GM23338 (cell line): Measurements from ENCODE around the gene ZNF775.

Experiments used
- CREB1 ChIP-seq: fragments of 250-450 bp; sonication (Bioruptor Pico); IDR thresholded peaks from 2 replicates; pipeline ENCODE4 v1.5.0; 2020; ENCODE audit warnings: low read depth, mild to moderate bottlenecking, moderate library complexity
- EZH2 ChIP-seq: fragments of 200-600 bp; sonication (generic); IDR thresholded peaks from one replicate; pipeline ENCODE4 v1.8.0; 2017; ENCODE audit warnings: antibody characterized with exemption, mild to moderate bottlenecking, low read depth; ENCODE audit not compliant: unreplicated experiment
- EZH2phosphoT487 ChIP-seq: fragments of 200-600 bp; sonication (generic); IDR thresholded peaks from one replicate; pipeline ENCODE4 v1.8.1; 2018; ENCODE audit warnings: antibody characterized with exemption; ENCODE audit not compliant: unreplicated experiment
- JUNB ChIP-seq: IDR thresholded peaks from one replicate; pipeline ENCODE4 v1.6.1; 2016; ENCODE audit warnings: antibody characterized with exemption; ENCODE audit not compliant: unreplicated experiment
- POLR2AphosphoS5 ChIP-seq: IDR thresholded peaks from 2 replicates; pipeline ENCODE4 v1.6.1; 2016; ENCODE audit warnings: antibody characterized with exemption, low read depth
- ZNF114 ChIP-seq: fragments of 250-450 bp; sonication (Bioruptor Pico); IDR thresholded peaks from 2 replicates; pipeline ENCODE4 v1.5.0; 2020; ENCODE audit warnings: mild to moderate bottlenecking, moderate library complexity
- ZNF331 ChIP-seq: fragments of 250-450 bp; sonication (Bioruptor Pico); IDR thresholded peaks from 2 replicates; pipeline ENCODE4 v1.5.0; 2020; ENCODE audit warnings: low read depth, mild to moderate bottlenecking, moderate library complexity
- TF ChIP-seq, protein P1 (sequence below), 2 experiments: fragments of 200-600 bp in 1 of 2; sonication (generic) in 1 of 2; conservative IDR thresholded peaks; 2 replicates each; pipeline versions ENCODE4 v1.5.1 to v1.6.1; 2016 to 2017; ENCODE audit warnings: antibody characterized with exemption in 2 of 2, low read depth in 2 of 2, mild to moderate bottlenecking in 2 of 2, moderate library complexity in 1 of 2
- TF ChIP-seq, protein P2 (sequence below): IDR thresholded peaks from one replicate; pipeline ENCODE4 v1.6.1; 2018; ENCODE audit warnings: antibody characterized with exemption; ENCODE audit not compliant: unreplicated experiment
- TF ChIP-seq, protein P3 (sequence below): fragments of 250-450 bp; sonication (Bioruptor Pico); IDR thresholded peaks from 2 replicates; pipeline ENCODE4 v1.5.0; 2020; ENCODE audit warnings: mild to moderate bottlenecking, moderate library complexity
- TF ChIP-seq, protein P4 (sequence below): IDR thresholded peaks from 2 replicates; pipeline ENCODE4 v1.6.1; 2016; ENCODE audit warnings: antibody characterized with exemption

DNA sequence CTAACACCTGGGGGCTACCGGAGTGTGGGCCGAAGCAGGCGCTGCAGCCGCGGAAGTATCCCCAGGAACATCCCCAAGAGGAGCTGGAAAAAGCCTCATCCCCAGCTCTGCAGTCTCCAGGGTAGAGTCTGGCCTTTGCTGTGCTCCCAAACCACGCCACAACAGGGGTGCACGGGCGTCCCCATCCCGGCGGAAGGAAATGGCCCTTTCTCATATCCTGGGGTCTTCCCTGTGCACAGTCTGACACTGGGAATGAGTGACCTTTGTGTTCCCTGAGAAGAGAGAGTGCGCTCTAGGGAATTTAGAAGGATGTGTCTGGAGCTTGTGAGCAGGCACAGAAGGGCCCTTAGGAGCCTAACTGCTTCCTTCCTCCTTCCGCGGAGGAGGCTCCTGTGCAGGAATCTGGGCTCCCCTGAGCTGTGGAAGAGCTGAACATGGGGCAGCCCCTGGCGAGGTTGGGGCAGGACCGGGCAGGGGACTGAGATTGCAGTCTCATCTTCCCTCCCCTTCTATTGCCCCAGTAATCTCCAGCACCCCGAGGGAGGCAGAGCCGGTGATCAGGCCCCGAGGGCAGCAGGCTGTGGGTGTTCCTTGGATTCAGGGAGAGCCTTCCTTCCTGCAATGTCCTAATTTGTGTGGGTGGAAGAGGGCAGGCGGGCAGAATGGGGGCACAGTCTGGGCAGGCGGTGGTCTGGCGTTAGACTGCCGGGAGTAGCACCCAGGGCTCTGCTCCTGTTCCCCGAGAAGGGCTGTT, 9.2 kb upstream of the ZNF775 start:
- TF ChIP-seq, protein P1, sequence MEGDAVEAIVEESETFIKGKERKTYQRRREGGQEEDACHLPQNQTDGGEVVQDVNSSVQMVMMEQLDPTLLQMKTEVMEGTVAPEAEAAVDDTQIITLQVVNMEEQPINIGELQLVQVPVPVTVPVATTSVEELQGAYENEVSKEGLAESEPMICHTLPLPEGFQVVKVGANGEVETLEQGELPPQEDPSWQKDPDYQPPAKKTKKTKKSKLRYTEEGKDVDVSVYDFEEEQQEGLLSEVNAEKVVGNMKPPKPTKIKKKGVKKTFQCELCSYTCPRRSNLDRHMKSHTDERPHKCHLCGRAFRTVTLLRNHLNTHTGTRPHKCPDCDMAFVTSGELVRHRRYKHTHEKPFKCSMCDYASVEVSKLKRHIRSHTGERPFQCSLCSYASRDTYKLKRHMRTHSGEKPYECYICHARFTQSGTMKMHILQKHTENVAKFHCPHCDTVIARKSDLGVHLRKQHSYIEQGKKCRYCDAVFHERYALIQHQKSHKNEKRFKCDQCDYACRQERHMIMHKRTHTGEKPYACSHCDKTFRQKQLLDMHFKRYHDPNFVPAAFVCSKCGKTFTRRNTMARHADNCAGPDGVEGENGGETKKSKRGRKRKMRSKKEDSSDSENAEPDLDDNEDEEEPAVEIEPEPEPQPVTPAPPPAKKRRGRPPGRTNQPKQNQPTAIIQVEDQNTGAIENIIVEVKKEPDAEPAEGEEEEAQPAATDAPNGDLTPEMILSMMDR (conservative IDR thresholded peaks at IDR 0.05; ENCODE audit: low read depth in 2 of 2), result no peak
- no peak for TF ChIP-seq EZH2
- no peak for TF ChIP-seq CREB1 (CRISPR knock-in tag)
- TF ChIP-seq EZH2phosphoT487, result no peak
- TF ChIP-seq POLR2AphosphoS5, result no peak
- TF ChIP-seq, protein P2, sequence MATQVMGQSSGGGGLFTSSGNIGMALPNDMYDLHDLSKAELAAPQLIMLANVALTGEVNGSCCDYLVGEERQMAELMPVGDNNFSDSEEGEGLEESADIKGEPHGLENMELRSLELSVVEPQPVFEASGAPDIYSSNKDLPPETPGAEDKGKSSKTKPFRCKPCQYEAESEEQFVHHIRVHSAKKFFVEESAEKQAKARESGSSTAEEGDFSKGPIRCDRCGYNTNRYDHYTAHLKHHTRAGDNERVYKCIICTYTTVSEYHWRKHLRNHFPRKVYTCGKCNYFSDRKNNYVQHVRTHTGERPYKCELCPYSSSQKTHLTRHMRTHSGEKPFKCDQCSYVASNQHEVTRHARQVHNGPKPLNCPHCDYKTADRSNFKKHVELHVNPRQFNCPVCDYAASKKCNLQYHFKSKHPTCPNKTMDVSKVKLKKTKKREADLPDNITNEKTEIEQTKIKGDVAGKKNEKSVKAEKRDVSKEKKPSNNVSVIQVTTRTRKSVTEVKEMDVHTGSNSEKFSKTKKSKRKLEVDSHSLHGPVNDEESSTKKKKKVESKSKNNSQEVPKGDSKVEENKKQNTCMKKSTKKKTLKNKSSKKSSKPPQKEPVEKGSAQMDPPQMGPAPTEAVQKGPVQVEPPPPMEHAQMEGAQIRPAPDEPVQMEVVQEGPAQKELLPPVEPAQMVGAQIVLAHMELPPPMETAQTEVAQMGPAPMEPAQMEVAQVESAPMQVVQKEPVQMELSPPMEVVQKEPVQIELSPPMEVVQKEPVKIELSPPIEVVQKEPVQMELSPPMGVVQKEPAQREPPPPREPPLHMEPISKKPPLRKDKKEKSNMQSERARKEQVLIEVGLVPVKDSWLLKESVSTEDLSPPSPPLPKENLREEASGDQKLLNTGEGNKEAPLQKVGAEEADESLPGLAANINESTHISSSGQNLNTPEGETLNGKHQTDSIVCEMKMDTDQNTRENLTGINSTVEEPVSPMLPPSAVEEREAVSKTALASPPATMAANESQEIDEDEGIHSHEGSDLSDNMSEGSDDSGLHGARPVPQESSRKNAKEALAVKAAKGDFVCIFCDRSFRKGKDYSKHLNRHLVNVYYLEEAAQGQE, result no peak
- TF ChIP-seq, protein P3, sequence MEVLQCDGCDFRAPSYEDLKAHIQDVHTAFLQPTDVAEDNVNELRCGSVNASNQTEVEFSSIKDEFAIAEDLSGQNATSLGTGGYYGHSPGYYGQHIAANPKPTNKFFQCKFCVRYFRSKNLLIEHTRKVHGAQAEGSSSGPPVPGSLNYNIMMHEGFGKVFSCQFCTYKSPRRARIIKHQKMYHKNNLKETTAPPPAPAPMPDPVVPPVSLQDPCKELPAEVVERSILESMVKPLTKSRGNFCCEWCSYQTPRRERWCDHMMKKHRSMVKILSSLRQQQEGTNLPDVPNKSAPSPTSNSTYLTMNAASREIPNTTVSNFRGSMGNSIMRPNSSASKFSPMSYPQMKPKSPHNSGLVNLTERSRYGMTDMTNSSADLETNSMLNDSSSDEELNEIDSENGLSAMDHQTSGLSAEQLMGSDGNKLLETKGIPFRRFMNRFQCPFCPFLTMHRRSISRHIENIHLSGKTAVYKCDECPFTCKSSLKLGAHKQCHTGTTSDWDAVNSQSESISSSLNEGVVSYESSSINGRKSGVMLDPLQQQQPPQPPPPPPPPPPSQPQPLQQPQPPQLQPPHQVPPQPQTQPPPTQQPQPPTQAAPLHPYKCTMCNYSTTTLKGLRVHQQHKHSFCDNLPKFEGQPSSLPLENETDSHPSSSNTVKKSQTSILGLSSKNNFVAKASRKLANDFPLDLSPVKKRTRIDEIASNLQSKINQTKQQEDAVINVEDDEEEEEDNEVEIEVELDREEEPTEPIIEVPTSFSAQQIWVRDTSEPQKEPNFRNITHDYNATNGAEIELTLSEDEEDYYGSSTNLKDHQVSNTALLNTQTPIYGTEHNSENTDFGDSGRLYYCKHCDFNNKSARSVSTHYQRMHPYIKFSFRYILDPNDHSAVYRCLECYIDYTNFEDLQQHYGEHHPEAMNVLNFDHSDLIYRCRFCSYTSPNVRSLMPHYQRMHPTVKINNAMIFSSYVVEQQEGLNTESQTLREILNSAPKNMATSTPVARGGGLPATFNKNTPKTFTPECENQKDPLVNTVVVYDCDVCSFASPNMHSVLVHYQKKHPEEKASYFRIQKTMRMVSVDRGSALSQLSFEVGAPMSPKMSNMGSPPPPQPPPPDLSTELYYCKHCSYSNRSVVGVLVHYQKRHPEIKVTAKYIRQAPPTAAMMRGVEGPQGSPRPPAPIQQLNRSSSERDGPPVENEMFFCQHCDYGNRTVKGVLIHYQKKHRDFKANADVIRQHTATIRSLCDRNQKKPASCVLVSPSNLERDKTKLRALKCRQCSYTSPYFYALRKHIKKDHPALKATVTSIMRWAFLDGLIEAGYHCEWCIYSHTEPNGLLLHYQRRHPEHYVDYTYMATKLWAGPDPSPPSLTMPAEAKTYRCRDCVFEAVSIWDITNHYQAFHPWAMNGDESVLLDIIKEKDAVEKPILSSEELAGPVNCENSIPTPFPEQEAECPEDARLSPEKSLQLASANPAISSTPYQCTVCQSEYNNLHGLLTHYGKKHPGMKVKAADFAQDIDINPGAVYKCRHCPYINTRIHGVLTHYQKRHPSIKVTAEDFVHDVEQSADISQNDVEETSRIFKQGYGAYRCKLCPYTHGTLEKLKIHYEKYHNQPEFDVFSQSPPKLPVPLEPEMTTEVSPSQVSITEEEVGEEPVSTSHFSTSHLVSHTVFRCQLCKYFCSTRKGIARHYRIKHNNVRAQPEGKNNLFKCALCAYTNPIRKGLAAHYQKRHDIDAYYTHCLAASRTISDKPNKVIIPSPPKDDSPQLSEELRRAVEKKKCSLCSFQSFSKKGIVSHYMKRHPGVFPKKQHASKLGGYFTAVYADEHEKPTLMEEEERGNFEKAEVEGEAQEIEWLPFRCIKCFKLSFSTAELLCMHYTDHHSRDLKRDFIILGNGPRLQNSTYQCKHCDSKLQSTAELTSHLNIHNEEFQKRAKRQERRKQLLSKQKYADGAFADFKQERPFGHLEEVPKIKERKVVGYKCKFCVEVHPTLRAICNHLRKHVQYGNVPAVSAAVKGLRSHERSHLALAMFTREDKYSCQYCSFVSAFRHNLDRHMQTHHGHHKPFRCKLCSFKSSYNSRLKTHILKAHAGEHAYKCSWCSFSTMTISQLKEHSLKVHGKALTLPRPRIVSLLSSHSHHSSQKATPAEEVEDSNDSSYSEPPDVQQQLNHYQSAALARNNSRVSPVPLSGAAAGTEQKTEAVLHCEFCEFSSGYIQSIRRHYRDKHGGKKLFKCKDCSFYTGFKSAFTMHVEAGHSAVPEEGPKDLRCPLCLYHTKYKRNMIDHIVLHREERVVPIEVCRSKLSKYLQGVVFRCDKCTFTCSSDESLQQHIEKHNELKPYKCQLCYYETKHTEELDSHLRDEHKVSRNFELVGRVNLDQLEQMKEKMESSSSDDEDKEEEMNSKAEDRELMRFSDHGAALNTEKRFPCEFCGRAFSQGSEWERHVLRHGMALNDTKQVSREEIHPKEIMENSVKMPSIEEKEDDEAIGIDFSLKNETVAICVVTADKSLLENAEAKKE (CRISPR knock-in tag), result no peak
- no peak for TF ChIP-seq ZNF331
- TF ChIP-seq ZNF114 (CRISPR knock-in tag), result no peak
- TF ChIP-seq, protein P4, sequence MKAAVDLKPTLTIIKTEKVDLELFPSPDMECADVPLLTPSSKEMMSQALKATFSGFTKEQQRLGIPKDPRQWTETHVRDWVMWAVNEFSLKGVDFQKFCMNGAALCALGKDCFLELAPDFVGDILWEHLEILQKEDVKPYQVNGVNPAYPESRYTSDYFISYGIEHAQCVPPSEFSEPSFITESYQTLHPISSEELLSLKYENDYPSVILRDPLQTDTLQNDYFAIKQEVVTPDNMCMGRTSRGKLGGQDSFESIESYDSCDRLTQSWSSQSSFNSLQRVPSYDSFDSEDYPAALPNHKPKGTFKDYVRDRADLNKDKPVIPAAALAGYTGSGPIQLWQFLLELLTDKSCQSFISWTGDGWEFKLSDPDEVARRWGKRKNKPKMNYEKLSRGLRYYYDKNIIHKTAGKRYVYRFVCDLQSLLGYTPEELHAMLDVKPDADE, result no peak
- no peak for TF ChIP-seq JUNB
